ENCODE results near the gene CWF19L1.

DNA sequence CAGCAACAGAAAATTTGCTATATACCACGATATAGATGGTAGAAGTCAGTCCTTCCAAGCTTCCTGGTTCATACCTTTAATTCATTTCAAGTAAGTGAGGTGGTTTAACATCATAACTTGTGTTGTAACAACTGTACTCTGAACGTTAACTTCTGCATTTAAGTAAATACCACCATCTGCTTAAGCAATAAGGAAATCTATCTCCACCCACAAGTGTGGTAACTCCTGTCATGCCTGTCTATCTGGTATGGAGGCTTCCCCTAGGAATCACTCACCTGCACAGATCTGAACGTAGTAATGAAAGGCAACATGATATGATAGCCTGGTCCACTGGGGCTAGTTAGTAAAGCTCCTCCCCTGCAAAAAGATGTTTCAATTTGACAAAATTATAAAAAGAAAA lies 84.0 kb downstream of the CWF19L1 start:
- TF ChIP-seq POLR2A (IDR thresholded peaks at IDR 0.05; ENCODE audit: low read length) = no peak
- TF ChIP-seq GATA1 (IDR thresholded peaks at IDR 0.05; ENCODE audit: low read depth, low read length) = no peak
